NCI-H774 (cell line): Measurements from ENCODE around the gene ZNF146.
"Not testable (repeated sequence)": the region's sequence is repeated elsewhere in the genome, so short reads cannot be mapped to it uniquely, and the experiment has no call there.

Source experiments
- DNase-seq: peaks from one replicate; lab custom pipeline; 2025; lab: John Stamatoyannopoulos, UW

The ZNF146 gene

GRCh38 chr19:36236304-36236945 lies 21.5 kb downstream of the ZNF146 start:
- DNase-seq = no peak

- no peak for DNase-seq
These were observed 22.0 kb downstream of the ZNF146 start for GRCh38 chr19:36236946-36237310.

GRCh38 chr19:36244066-36244465 lies 29.2 kb downstream of the ZNF146 start:
- no peak for DNase-seq

GRCh38 chr19:36245210-36246005 lies 30.5 kb downstream of the ZNF146 start:
- DNase-seq = no peak

- DNase-seq = no peak
These were observed 31.1 kb downstream of the ZNF146 start for GRCh38 chr19:36246006-36246481.

- DNase-seq = no peak
These were observed 37.1 kb downstream of the ZNF146 start for GRCh38 chr19:36252047-36252446.

GRCh38 chr19:36254848-36255247 lies 39.9 kb downstream of the ZNF146 start:
- DNase-seq = no peak

- no peak for DNase-seq
These were observed 40.4 kb downstream of the ZNF146 start for GRCh38 chr19:36255316-36255715.

- DNase-seq = no peak
These were observed 41.2 kb downstream of the ZNF146 start for GRCh38 chr19:36256064-36256463.

GRCh38 chr19:36256853-36257519 lies 42.1 kb downstream of the ZNF146 start:
- no peak for DNase-seq

GRCh38 chr19:36257520-36257876 lies 42.6 kb downstream of the ZNF146 start:
- no peak for DNase-seq

GRCh38 chr19:36258028-36258875 lies 43.3 kb downstream of the ZNF146 start:
- no peak for DNase-seq

GRCh38 chr19:36259211-36259610 lies 44.3 kb downstream of the ZNF146 start:
- no peak for DNase-seq

GRCh38 chr19:36265064-36265463 lies 50.2 kb downstream of the ZNF146 start:
- DNase-seq = no peak

GRCh38 chr19:36265856-36266374 lies 51.0 kb downstream of the ZNF146 start:
- no peak for DNase-seq

- peak; percentile 13 for DNase-seq
These were observed 51.6 kb downstream of the ZNF146 start for GRCh38 chr19:36266375-36266961.

GRCh38 chr19:36267061-36267845 lies 52.3 kb downstream of the ZNF146 start:
- DNase-seq = no peak

GRCh38 chr19:36268081-36268480 lies 53.2 kb downstream of the ZNF146 start:
- not testable (repeated sequence) for DNase-seq

- not testable (repeated sequence) for DNase-seq
These were observed 53.7 kb downstream of the ZNF146 start for GRCh38 chr19:36268591-36268990.

- DNase-seq = not testable (repeated sequence)
These were observed 54.4 kb downstream of the ZNF146 start for GRCh38 chr19:36269295-36269694.
